Islet precursor cell (in vitro differentiated cells): ENCODE measurements around the gene SLC24A3.
A peak's percentile ranks its signal among the peaks of the same experiment; 100 is the strongest.

Experiments
- DNase-seq: peaks from one replicate; pipeline ENCODE4 v3.0.0-alpha.2; 2018

The SLC24A3 gene

GRCh38 chr20:19392344-19393130 lies 180.1 kb downstream of the SLC24A3 start:
- DNase-seq: no peak

- no peak for DNase-seq
Measured at GRCh38 chr20:19396460-19397081, 184.1 kb downstream of the SLC24A3 start.

- no peak for DNase-seq
Measured at GRCh38 chr20:19397226-19397625, 184.8 kb downstream of the SLC24A3 start.

- DNase-seq: no peak
Measured at GRCh38 chr20:19397666-19398065, 185.2 kb downstream of the SLC24A3 start.

- no peak for DNase-seq
Measured at GRCh38 chr20:19401096-19401495, 188.7 kb downstream of the SLC24A3 start.

GRCh38 chr20:19403549-19403948 lies 191.1 kb downstream of the SLC24A3 start:
- peak; percentile 70 for DNase-seq

GRCh38 chr20:19404826-19405225 lies 192.4 kb downstream of the SLC24A3 start:
- DNase-seq: peak; percentile 72

- DNase-seq: no peak
Measured at GRCh38 chr20:19405958-19406357, 193.5 kb downstream of the SLC24A3 start.

GRCh38 chr20:19406381-19406780 lies 193.9 kb downstream of the SLC24A3 start:
- DNase-seq: no peak

GRCh38 chr20:19407196-19407595 lies 194.8 kb downstream of the SLC24A3 start:
- no peak for DNase-seq

GRCh38 chr20:19407736-19408135 lies 195.3 kb downstream of the SLC24A3 start:
- peak; percentile 76 for DNase-seq

GRCh38 chr20:19408971-19409370 lies 196.5 kb downstream of the SLC24A3 start:
- DNase-seq: peak; percentile 81

GRCh38 chr20:19411811-19412210 lies 199.4 kb downstream of the SLC24A3 start:
- no peak for DNase-seq

GRCh38 chr20:19412254-19412653 lies 199.8 kb downstream of the SLC24A3 start:
- DNase-seq: no peak

- no peak for DNase-seq
Measured at GRCh38 chr20:19414600-19414999, 202.2 kb downstream of the SLC24A3 start.

GRCh38 chr20:19415786-19416185 lies 203.3 kb downstream of the SLC24A3 start:
- DNase-seq: no peak

- DNase-seq: no peak
Measured at GRCh38 chr20:19416627-19417026, 204.2 kb downstream of the SLC24A3 start.

GRCh38 chr20:19419396-19419795 lies 207.0 kb downstream of the SLC24A3 start:
- DNase-seq: no peak

- DNase-seq: no peak
Measured at GRCh38 chr20:19423097-19423899, 210.9 kb downstream of the SLC24A3 start.

GRCh38 chr20:19423900-19424620 lies 211.6 kb downstream of the SLC24A3 start:
- no peak for DNase-seq

GRCh38 chr20:19426356-19426755 lies 213.9 kb downstream of the SLC24A3 start:
- no peak for DNase-seq

- DNase-seq: peak; percentile 90
Measured at GRCh38 chr20:19427480-19427879, 215.0 kb downstream of the SLC24A3 start.

GRCh38 chr20:19427913-19428312 lies 215.5 kb downstream of the SLC24A3 start:
- DNase-seq: no peak
